ENCODE results near the gene SAFB. TPM values are rescaled to one million over a fixed set of nuclear protein-coding genes. Genes with fewer than 3 reads are reported as not detected.

SAFB gene
- total RNA-seq, 2 donors from 2014 or later: 130 to 153 TPM

DNA sequence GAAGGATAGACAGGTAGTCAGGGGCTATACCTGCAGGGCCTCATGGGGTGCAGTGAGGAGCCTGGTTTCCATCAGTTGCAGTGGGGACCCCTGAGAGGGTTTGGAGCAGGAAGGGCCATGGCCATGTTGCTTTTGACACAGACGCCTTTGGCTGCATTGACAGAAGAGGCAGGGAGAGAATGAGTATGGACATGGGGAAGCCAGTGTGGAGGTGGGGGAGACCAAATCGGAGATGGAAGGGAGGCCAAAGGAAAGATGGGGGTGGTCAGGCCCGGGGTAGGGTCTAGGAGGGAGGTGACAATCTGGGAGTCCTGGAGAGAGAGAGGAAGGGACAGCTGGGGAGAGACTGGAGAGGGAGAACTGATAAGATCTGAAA, 59.2 kb downstream of the SAFB start:
- no peak overlapping the region for H3K27ac ChIP-seq (ENCODE audit: low read depth, low read length)
- DNase-seq: peak; percentile 42
- peak overlapping the region; percentile 95 for H3K4me3 Mint-ChIP-seq
- no peaks in the 10 kb centered on the region for H3K36me3 Mint-ChIP-seq (ENCODE audit: low read depth)
- H3K9me3 Mint-ChIP-seq: no peaks in the 10 kb centered on the region
- H3K9me3 ChIP-seq (ENCODE audit: control insufficient read depth, low read length): no peaks in the 10 kb centered on the region
- peaks cover 10% of the 10 kb centered on the region for H3K27me3 Mint-ChIP-seq (ENCODE audit: insufficient read depth)
- TF ChIP-seq, protein P1, sequence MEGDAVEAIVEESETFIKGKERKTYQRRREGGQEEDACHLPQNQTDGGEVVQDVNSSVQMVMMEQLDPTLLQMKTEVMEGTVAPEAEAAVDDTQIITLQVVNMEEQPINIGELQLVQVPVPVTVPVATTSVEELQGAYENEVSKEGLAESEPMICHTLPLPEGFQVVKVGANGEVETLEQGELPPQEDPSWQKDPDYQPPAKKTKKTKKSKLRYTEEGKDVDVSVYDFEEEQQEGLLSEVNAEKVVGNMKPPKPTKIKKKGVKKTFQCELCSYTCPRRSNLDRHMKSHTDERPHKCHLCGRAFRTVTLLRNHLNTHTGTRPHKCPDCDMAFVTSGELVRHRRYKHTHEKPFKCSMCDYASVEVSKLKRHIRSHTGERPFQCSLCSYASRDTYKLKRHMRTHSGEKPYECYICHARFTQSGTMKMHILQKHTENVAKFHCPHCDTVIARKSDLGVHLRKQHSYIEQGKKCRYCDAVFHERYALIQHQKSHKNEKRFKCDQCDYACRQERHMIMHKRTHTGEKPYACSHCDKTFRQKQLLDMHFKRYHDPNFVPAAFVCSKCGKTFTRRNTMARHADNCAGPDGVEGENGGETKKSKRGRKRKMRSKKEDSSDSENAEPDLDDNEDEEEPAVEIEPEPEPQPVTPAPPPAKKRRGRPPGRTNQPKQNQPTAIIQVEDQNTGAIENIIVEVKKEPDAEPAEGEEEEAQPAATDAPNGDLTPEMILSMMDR (conservative IDR thresholded peaks at IDR 0.05): no peak
- H3K27ac Mint-ChIP-seq: peak overlapping the region; percentile 40
- no peaks in the 10 kb centered on the region for H3K27me3 ChIP-seq (ENCODE audit: control insufficient read depth, insufficient read depth, low read length, poor library complexity, severe bottlenecking)
- H3K9ac ChIP-seq (ENCODE audit: extremely low read depth, low read length, poor library complexity, severe bottlenecking): no peak overlapping the region
- 92 to 94% methylated on average over 3 of the region's 3 CpGs for WGBS, 2 experiments (ENCODE audit: insufficient coverage in 1 of 2, insufficient read length in 1 of 2)
- no peaks in the 10 kb centered on the region for H3K4me1 ChIP-seq (ENCODE audit: control insufficient read depth, insufficient read depth, low read length)
- H3K4me3 ChIP-seq (ENCODE audit: low read length): no peak overlapping the region
- peaks cover 2% of the 10 kb centered on the region for H3K36me3 ChIP-seq (ENCODE audit: control insufficient read depth, insufficient read depth, low read length)
- peaks cover 8% of the 10 kb centered on the region for H3K4me1 Mint-ChIP-seq

DNA sequence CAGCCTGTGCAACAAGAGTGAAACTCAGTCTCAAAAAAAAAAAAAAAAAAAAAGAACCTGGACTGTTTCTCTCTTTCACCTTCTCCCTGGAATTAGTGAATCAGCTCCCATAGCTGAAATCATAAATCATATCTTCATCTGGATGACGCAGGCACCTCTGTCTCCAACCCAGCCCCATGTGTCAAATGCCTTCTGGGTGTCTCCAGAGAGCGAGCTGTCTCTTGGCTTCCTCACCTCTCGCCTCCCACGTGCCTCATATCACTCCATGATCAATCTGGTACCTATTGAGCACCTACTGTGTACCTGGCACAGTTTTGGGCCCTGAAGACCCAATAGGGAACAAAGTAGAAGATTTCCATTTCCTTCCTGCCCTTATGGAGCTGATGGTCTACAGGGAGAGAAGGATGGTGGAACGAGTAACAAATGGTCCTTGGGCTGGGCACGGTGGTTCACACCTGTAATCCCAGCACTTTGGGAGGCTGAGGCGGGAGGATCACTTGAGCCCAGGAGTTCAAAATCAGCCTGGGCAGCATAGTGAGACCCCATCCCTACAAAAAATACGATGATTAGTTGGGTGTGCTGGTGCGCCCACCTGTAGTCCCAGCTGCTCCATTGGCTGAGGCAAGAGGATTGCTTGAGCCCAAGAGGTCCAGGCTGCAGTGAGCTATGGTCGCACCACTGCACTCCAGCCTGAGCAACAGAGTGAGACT, 60.4 kb downstream of the SAFB start:
- no peak overlapping the region for H3K4me3 ChIP-seq (ENCODE audit: low read length)
- H3K9me3 Mint-ChIP-seq: peaks cover 4% of the 10 kb centered on the region
- H3K27ac ChIP-seq (ENCODE audit: low read depth, low read length): no peak overlapping the region
- H3K4me1 ChIP-seq (ENCODE audit: control insufficient read depth, insufficient read depth, low read length): no peaks in the 10 kb centered on the region
- no peak overlapping the region for H3K9ac ChIP-seq (ENCODE audit: extremely low read depth, low read length, poor library complexity, severe bottlenecking)
- peaks cover 8% of the 10 kb centered on the region for H3K4me1 Mint-ChIP-seq
- H3K36me3 ChIP-seq (ENCODE audit: control insufficient read depth, insufficient read depth, low read length): no peaks in the 10 kb centered on the region
- H3K9me3 ChIP-seq (ENCODE audit: control insufficient read depth, low read length): no peaks in the 10 kb centered on the region
- no peaks in the 10 kb centered on the region for H3K36me3 Mint-ChIP-seq (ENCODE audit: low read depth)
- H3K27ac Mint-ChIP-seq: no peak overlapping the region
- H3K27me3 ChIP-seq (ENCODE audit: control insufficient read depth, insufficient read depth, low read length, poor library complexity, severe bottlenecking): no peaks in the 10 kb centered on the region
- 94 to 96% methylated on average over 8 to 10 of the region's 10 CpGs for WGBS, 2 experiments (ENCODE audit: insufficient coverage in 1 of 2, insufficient read length in 1 of 2)
- peaks cover 14% of the 10 kb centered on the region for H3K27me3 Mint-ChIP-seq (ENCODE audit: insufficient read depth)
- H3K4me3 Mint-ChIP-seq: no peak overlapping the region
- TF ChIP-seq, protein P1 (conservative IDR thresholded peaks at IDR 0.05): no peak
- DNase-seq: no peak

DNA sequence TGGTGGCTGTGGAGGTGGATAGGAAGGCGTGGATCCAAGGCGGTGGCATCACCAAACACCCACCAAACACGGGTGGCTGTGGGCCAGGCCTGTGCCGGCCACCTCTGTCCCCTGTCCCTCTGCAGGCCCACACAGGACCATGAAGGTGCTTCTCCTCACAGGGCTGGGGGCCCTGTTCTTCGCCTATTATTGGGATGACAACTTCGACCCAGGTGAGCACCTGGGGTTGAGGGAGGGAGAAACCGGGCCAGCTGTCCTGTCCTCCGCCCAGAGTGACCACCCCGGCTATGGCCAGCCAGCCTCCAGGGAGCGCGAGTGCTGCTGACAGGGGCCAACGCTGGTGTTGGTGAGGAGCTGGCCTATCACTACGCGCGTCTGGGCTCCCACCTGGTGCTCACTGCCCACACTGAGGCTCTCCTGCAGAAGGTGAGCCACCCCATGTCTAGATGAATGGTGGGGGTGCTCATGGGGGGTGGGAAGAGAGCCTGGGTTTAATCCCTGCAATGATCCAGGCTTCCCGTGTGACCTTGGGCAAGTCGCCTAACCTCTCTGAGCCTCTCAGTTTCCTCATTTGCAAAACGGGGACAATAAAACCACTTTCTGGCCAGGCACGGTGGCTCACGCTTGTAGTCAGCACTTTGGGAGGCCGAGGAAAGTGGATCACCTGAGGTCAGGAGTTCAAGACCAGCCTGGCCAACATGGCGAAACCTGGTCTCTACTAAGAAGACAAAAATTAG, 62.0 kb downstream of the SAFB start:
- H3K36me3 Mint-ChIP-seq (ENCODE audit: low read depth): no peaks in the 10 kb centered on the region
- H3K4me3 Mint-ChIP-seq: no peak overlapping the region

More for the DNA sequence above, 62.0 kb downstream of the SAFB start:
- TF ChIP-seq, protein P1 (conservative IDR thresholded peaks at IDR 0.05): no peak
- H3K27me3 ChIP-seq (ENCODE audit: control insufficient read depth, insufficient read depth, low read length, poor library complexity, severe bottlenecking): no peaks in the 10 kb centered on the region
- DNase-seq: peak; percentile 40
- no peaks in the 10 kb centered on the region for H3K36me3 ChIP-seq (ENCODE audit: control insufficient read depth, insufficient read depth, low read length)
- H3K4me1 ChIP-seq (ENCODE audit: control insufficient read depth, insufficient read depth, low read length): no peaks in the 10 kb centered on the region
- 92% methylated on average over 12 to 22 of the region's 22 CpGs for WGBS, 2 experiments (ENCODE audit: insufficient coverage in 1 of 2, insufficient read length in 1 of 2)
- Mint-ChIP-seq H3K9me3 (peaks cover 5% of the 10 kb centered on the region), H3K4me1 (peaks cover 5% of the 10 kb centered on the region), H3K27me3 (ENCODE audit: insufficient read depth) (peaks cover 15% of the 10 kb centered on the region), H3K27ac (no peak overlapping the region)
- H3K9me3 ChIP-seq (ENCODE audit: control insufficient read depth, low read length): no peaks in the 10 kb centered on the region
- no peak overlapping the region for H3K4me3 ChIP-seq (ENCODE audit: low read length)
- no peak overlapping the region for H3K9ac ChIP-seq (ENCODE audit: extremely low read depth, low read length, poor library complexity, severe bottlenecking)
- no peak overlapping the region for H3K27ac ChIP-seq (ENCODE audit: low read depth, low read length)
